H1 (cell line): ENCODE measurements around the gene LRRC40. TPM values are rescaled to one million over a fixed set of nuclear protein-coding genes. Genes with fewer than 3 reads are reported as not detected.

ENCODE experiments used
- BCL11A ChIP-seq, 2 experiments: IDR thresholded peaks; one replicate each; pipeline ENCODE4 v1.6.1; 2011; ENCODE audit warnings: low read depth in 2 of 2, low read length in 2 of 2, mild to moderate bottlenecking in 2 of 2
- CEBPB ChIP-seq: IDR thresholded peaks from 2 replicates; pipeline ENCODE4 v1.6.1; 2012; ENCODE audit warnings: low read depth, low read length
- EGR1 ChIP-seq: IDR thresholded peaks from 2 replicates; pipeline ENCODE4 v1.6.1; 2011; ENCODE audit warnings: low read depth, low read length, borderline replicate concordance
- HDAC2 ChIP-seq, 2 experiments: fragments of 300-600 bp in 1 of 2; sonication (generic) in 1 of 2; IDR thresholded peaks; 2 replicates each; pipeline ENCODE4 v1.6.1; 2011 to 2012; ENCODE audit warnings: low read depth in 2 of 2, low read length in 2 of 2, mild to moderate bottlenecking in 2 of 2, moderate library complexity in 2 of 2, borderline replicate concordance in 1 of 2, inconsistent platforms in 1 of 2
- MAFK ChIP-seq: IDR thresholded peaks from 2 replicates; pipeline ENCODE4 v1.6.1; 2012; ENCODE audit warnings: low read depth, mild to moderate bottlenecking, improper control_type of control experiment, low read length
- PHF8 ChIP-seq: fragments of 200-600 bp; sonication (generic); conservative IDR thresholded peaks from 2 replicates; pipeline ENCODE4 v1.7.1; 2012; ENCODE audit warnings: low read depth, mild to moderate bottlenecking, inconsistent platforms, low read length, moderate library complexity
- RAD21 ChIP-seq, 2 experiments: IDR thresholded peaks in 1 of 2; conservative IDR thresholded peaks in 1 of 2; 2 replicates each; pipeline ENCODE4 v1.6.1; 2011; ENCODE audit warnings: low read depth in 2 of 2, low read length in 2 of 2, improper control_type of control experiment in 1 of 2, inconsistent platforms in 1 of 2, mild to moderate bottlenecking in 1 of 2, moderate library complexity in 1 of 2
- SIN3A ChIP-seq, 2 experiments: IDR thresholded peaks in 1 of 2; conservative IDR thresholded peaks in 1 of 2; 2 replicates each; pipeline ENCODE4 v1.6.1; 2011 to 2012; ENCODE audit warnings: low read length in 2 of 2, improper control_type of control experiment in 1 of 2, low read depth in 1 of 2, mild to moderate bottlenecking in 1 of 2
- SP1 ChIP-seq: IDR thresholded peaks from 2 replicates; pipeline ENCODE4 v1.6.1; 2011; ENCODE audit warnings: low read depth, low read length
- TAF1 ChIP-seq: IDR thresholded peaks from 2 replicates; pipeline ENCODE4 v1.6.1; 2011; ENCODE audit warnings: mild to moderate bottlenecking, low read depth, low read length
- TCF12 ChIP-seq: IDR thresholded peaks from 2 replicates; pipeline ENCODE4 v1.6.1; 2011; ENCODE audit warnings: low read depth, mild to moderate bottlenecking, low read length
- polyA plus RNA-seq, 7 experiments: library from polyadenylated mRNA; depleted of rRNA in 3 of 7; stranded (reverse) in 5 of 7; unstranded in 2 of 7; fragments of >200 nt in 5 of 7; fragments of 200-250 nt in 2 of 7; gene quantifications; 1 replicate in 5 of 7; 2 replicates in 1 of 7; 4 replicates in 1 of 7; pipeline versions ENCODE4 v1.2.1 to v1.2.3, GENCODE V29; 2011 to 2013; ENCODE audit warnings: missing spikeins in 2 of 7, mixed read lengths in 2 of 7
- total RNA-seq: library from RNA; stranded (reverse); fragmentation: NEBNext Ultra II Directional; extraction: Animal tissue kit (Norgen Biotek cat#: 25700); gene quantifications from 2 replicates; pipeline ENCODE4 v1.2.1, GENCODE V29; 2021
- TF ChIP-seq, protein P1 (sequence below): fragments of 300-600 bp; sonication (generic); IDR thresholded peaks from 2 replicates; pipeline ENCODE4 v1.7.1; 2012; ENCODE audit warnings: low read length, moderate library complexity, mild to moderate bottlenecking, inconsistent platforms; ENCODE audit not compliant: insufficient replicate concordance

The LRRC40 gene
- total and polyA plus RNA-seq, 2 of the 8 experiments (the other 6 are each of a cell fraction or from before 2014, with no cell fraction given), result 13.4 to 30.8 TPM

DNA sequence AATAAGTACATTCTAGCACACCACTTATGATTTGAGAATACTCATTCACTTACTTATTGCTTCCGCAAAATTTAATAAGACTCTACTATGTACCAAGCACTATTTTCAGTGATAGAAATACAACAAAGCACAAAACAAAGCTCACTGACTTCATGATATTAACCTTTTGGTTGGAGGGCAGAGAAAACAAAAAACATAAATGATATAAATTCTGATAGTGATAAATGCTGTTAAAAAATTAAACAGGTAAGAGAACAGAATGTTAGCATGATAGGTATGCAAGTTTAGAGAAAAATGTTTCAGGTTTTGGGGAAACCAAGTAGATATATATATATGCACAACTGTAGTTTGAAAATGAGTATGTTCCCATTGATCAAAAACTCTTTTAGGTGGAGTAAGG is 1.2 kb downstream of the LRRC40 start (continued):
- TF ChIP-seq, protein P1, sequence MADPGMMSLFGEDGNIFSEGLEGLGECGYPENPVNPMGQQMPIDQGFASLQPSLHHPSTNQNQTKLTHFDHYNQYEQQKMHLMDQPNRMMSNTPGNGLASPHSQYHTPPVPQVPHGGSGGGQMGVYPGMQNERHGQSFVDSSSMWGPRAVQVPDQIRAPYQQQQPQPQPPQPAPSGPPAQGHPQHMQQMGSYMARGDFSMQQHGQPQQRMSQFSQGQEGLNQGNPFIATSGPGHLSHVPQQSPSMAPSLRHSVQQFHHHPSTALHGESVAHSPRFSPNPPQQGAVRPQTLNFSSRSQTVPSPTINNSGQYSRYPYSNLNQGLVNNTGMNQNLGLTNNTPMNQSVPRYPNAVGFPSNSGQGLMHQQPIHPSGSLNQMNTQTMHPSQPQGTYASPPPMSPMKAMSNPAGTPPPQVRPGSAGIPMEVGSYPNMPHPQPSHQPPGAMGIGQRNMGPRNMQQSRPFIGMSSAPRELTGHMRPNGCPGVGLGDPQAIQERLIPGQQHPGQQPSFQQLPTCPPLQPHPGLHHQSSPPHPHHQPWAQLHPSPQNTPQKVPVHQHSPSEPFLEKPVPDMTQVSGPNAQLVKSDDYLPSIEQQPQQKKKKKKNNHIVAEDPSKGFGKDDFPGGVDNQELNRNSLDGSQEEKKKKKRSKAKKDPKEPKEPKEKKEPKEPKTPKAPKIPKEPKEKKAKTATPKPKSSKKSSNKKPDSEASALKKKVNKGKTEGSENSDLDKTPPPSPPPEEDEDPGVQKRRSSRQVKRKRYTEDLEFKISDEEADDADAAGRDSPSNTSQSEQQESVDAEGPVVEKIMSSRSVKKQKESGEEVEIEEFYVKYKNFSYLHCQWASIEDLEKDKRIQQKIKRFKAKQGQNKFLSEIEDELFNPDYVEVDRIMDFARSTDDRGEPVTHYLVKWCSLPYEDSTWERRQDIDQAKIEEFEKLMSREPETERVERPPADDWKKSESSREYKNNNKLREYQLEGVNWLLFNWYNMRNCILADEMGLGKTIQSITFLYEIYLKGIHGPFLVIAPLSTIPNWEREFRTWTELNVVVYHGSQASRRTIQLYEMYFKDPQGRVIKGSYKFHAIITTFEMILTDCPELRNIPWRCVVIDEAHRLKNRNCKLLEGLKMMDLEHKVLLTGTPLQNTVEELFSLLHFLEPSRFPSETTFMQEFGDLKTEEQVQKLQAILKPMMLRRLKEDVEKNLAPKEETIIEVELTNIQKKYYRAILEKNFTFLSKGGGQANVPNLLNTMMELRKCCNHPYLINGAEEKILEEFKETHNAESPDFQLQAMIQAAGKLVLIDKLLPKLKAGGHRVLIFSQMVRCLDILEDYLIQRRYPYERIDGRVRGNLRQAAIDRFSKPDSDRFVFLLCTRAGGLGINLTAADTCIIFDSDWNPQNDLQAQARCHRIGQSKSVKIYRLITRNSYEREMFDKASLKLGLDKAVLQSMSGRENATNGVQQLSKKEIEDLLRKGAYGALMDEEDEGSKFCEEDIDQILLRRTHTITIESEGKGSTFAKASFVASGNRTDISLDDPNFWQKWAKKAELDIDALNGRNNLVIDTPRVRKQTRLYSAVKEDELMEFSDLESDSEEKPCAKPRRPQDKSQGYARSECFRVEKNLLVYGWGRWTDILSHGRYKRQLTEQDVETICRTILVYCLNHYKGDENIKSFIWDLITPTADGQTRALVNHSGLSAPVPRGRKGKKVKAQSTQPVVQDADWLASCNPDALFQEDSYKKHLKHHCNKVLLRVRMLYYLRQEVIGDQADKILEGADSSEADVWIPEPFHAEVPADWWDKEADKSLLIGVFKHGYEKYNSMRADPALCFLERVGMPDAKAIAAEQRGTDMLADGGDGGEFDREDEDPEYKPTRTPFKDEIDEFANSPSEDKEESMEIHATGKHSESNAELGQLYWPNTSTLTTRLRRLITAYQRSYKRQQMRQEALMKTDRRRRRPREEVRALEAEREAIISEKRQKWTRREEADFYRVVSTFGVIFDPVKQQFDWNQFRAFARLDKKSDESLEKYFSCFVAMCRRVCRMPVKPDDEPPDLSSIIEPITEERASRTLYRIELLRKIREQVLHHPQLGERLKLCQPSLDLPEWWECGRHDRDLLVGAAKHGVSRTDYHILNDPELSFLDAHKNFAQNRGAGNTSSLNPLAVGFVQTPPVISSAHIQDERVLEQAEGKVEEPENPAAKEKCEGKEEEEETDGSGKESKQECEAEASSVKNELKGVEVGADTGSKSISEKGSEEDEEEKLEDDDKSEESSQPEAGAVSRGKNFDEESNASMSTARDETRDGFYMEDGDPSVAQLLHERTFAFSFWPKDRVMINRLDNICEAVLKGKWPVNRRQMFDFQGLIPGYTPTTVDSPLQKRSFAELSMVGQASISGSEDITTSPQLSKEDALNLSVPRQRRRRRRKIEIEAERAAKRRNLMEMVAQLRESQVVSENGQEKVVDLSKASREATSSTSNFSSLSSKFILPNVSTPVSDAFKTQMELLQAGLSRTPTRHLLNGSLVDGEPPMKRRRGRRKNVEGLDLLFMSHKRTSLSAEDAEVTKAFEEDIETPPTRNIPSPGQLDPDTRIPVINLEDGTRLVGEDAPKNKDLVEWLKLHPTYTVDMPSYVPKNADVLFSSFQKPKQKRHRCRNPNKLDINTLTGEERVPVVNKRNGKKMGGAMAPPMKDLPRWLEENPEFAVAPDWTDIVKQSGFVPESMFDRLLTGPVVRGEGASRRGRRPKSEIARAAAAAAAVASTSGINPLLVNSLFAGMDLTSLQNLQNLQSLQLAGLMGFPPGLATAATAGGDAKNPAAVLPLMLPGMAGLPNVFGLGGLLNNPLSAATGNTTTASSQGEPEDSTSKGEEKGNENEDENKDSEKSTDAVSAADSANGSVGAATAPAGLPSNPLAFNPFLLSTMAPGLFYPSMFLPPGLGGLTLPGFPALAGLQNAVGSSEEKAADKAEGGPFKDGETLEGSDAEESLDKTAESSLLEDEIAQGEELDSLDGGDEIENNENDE, result no peak
- TF ChIP-seq RAD21 (IDR thresholded peaks at IDR 0.05 in 1 of 2, conservative IDR thresholded peaks at IDR 0.05 in 1 of 2; ENCODE audit: low read depth in 2 of 2, low read length in 2 of 2) (no peak), CEBPB (no peak), TCF12 (no peak), EGR1 (no peak), TAF1 (no peak), MAFK (no peak), SP1 (no peak), PHF8 (no peak), BCL11A (IDR thresholded peaks at IDR 0.05; ENCODE audit: low read depth in 2 of 2, low read length in 2 of 2) (no peak), HDAC2 (IDR thresholded peaks at IDR 0.05; ENCODE audit: borderline replicate concordance in 1 of 2, low read depth in 2 of 2, low read length in 2 of 2) (no peak), SIN3A (conservative IDR thresholded peaks at IDR 0.05 in 1 of 2, IDR thresholded peaks at IDR 0.05 in 1 of 2; ENCODE audit: low read depth in 1 of 2, low read length in 2 of 2) (no peak)
